ENCODE measurements around the gene NALF2.

Gene NALF2

GRCh38 chrX:69489625-69490024, 14.5 kb upstream of the NALF2 start:
- Histone ChIP-seq H3K79me1 (replicated peaks; ENCODE audit: low read length, poor library complexity, severe bottlenecking) (no peaks in the 10 kb centered on the region), H3K4me1 (ENCODE audit: control insufficient read depth, insufficient read depth, low read depth, low read length) (no peaks in the 10 kb centered on the region), H3K9ac (ENCODE audit: low read length) (no peak overlapping the region), H3K4me2 (ENCODE audit: low read length, poor library complexity, severe bottlenecking) (no peak overlapping the region), H3K9me3 (ENCODE audit: control insufficient read depth, low read length) (no peaks in the 10 kb centered on the region), H2AK5ac (ENCODE audit: low read length, severe bottlenecking) (no peak overlapping the region), H2BK5ac (ENCODE audit: low read depth, low read length, poor library complexity, severe bottlenecking) (no peak overlapping the region), H3K27ac (ENCODE audit: low read length, poor library complexity, severe bottlenecking) (no peak overlapping the region), H3K23ac (ENCODE audit: low read length in 2 of 2) (no peak overlapping the region), H2AFZ (ENCODE audit: low read depth, low read length) (no peak overlapping the region), H4K8ac (ENCODE audit: low read length) (no peak overlapping the region), H2BK15ac (ENCODE audit: low read depth, poor library complexity, severe bottlenecking) (no peak overlapping the region), H4K91ac (ENCODE audit: low read length) (no peak overlapping the region), H3K14ac (ENCODE audit: low read length in 2 of 2) (no peak overlapping the region), H3K36me3 (ENCODE audit: control insufficient read depth in 1 of 2, insufficient read depth in 2 of 2, low read depth in 1 of 2, low read length in 2 of 2) (no peaks in the 10 kb centered on the region), H3K27me3 (ENCODE audit: control insufficient read depth in 1 of 2, insufficient read depth in 1 of 2, low read length in 2 of 2) (peaks cover 0 to 70% of the 10 kb centered on the region in 2 experiments), H2BK120ac (ENCODE audit: low read depth, low read length) (no peak overlapping the region), H3K4ac (ENCODE audit: low read depth in 1 of 2, low read length in 2 of 2) (no peak overlapping the region), H3K18ac (ENCODE audit: low read depth in 1 of 2, low read length in 2 of 2) (no peak overlapping the region), H3K4me3 (ENCODE audit: insufficient read depth in 1 of 2, low read depth in 1 of 2, low read length in 2 of 2) (no peak overlapping the region), H2BK12ac (ENCODE audit: low read length in 2 of 2) (no peak overlapping the region)
- no peak for DNase-seq

GRCh38 chrX:69493193-69493592, 10.9 kb upstream of the NALF2 start:
- Histone ChIP-seq H4K8ac (ENCODE audit: low read length) (no peak overlapping the region), H3K27ac (ENCODE audit: low read length, poor library complexity, severe bottlenecking) (no peak overlapping the region), H3K14ac (ENCODE audit: low read length in 2 of 2) (no peak overlapping the region), H3K4me2 (ENCODE audit: low read length, poor library complexity, severe bottlenecking) (no peak overlapping the region), H2BK5ac (ENCODE audit: low read depth, low read length, poor library complexity, severe bottlenecking) (no peak overlapping the region), H3K9ac (ENCODE audit: low read length) (no peak overlapping the region), H3K36me3 (ENCODE audit: control insufficient read depth in 1 of 2, insufficient read depth in 2 of 2, low read depth in 1 of 2, low read length in 2 of 2) (no peaks in the 10 kb centered on the region), H3K23ac (ENCODE audit: low read length in 2 of 2) (no peak overlapping the region), H3K4me3 (ENCODE audit: insufficient read depth in 1 of 2, low read depth in 1 of 2, low read length in 2 of 2) (no peak overlapping the region), H3K18ac (ENCODE audit: low read depth in 1 of 2, low read length in 2 of 2) (no peak overlapping the region), H3K27me3 (ENCODE audit: control insufficient read depth in 1 of 2, insufficient read depth in 1 of 2, low read length in 2 of 2) (peaks cover 0 to 90% of the 10 kb centered on the region in 2 experiments), H3K9me3 (ENCODE audit: control insufficient read depth, low read length) (peaks cover 4% of the 10 kb centered on the region), H3K79me1 (replicated peaks; ENCODE audit: low read length, poor library complexity, severe bottlenecking) (no peaks in the 10 kb centered on the region), H2BK15ac (ENCODE audit: low read depth, poor library complexity, severe bottlenecking) (no peak overlapping the region), H2AFZ (ENCODE audit: low read depth, low read length) (no peak overlapping the region), H4K91ac (ENCODE audit: low read length) (no peak overlapping the region), H3K4ac (ENCODE audit: low read depth in 1 of 2, low read length in 2 of 2) (no peak overlapping the region), H2BK120ac (ENCODE audit: low read depth, low read length) (no peak overlapping the region), H3K4me1 (ENCODE audit: control insufficient read depth, insufficient read depth, low read depth, low read length) (no peaks in the 10 kb centered on the region), H2AK5ac (ENCODE audit: low read length, severe bottlenecking) (no peak overlapping the region), H2BK12ac (ENCODE audit: low read length in 2 of 2) (no peak overlapping the region)
- 14% methylated on average over 4 of the region's 5 CpGs for WGBS
- no peak for DNase-seq

GRCh38 chrX:69493766-69494165, 10.4 kb upstream of the NALF2 start:
- H2BK5ac ChIP-seq (ENCODE audit: low read depth, low read length, poor library complexity, severe bottlenecking), result no peak overlapping the region
- no peak overlapping the region for H3K9ac ChIP-seq (ENCODE audit: low read length)
- no peaks in the 10 kb centered on the region for H3K4me1 ChIP-seq (ENCODE audit: control insufficient read depth, insufficient read depth, low read depth, low read length)
- H3K4ac ChIP-seq (ENCODE audit: low read depth in 1 of 2, low read length in 2 of 2), result no peak overlapping the region
- DNase-seq, result no peak
- H2BK12ac ChIP-seq (ENCODE audit: low read length in 2 of 2), result no peak overlapping the region
- WGBS, result no CpG with 5 or more reads among the region's 1 CpG
- H3K4me3 ChIP-seq (ENCODE audit: insufficient read depth in 1 of 2, low read depth in 1 of 2, low read length in 2 of 2), result no peak overlapping the region
- peaks cover 0 to 91% of the 10 kb centered on the region in 2 experiments for H3K27me3 ChIP-seq (ENCODE audit: control insufficient read depth in 1 of 2, insufficient read depth in 1 of 2, low read length in 2 of 2)
- H2BK120ac ChIP-seq (ENCODE audit: low read depth, low read length), result no peak overlapping the region
- H2AK5ac ChIP-seq (ENCODE audit: low read length, severe bottlenecking), result no peak overlapping the region
- H2AFZ ChIP-seq (ENCODE audit: low read depth, low read length), result no peak overlapping the region
- H2BK15ac ChIP-seq (ENCODE audit: low read depth, poor library complexity, severe bottlenecking), result no peak overlapping the region
- no peak overlapping the region for H3K18ac ChIP-seq (ENCODE audit: low read depth in 1 of 2, low read length in 2 of 2)
- no peak overlapping the region for H4K8ac ChIP-seq (ENCODE audit: low read length)
- no peak overlapping the region for H3K23ac ChIP-seq (ENCODE audit: low read length in 2 of 2)
- H3K79me1 ChIP-seq (replicated peaks; ENCODE audit: low read length, poor library complexity, severe bottlenecking), result no peaks in the 10 kb centered on the region
- no peaks in the 10 kb centered on the region for H3K36me3 ChIP-seq (ENCODE audit: control insufficient read depth in 1 of 2, insufficient read depth in 2 of 2, low read depth in 1 of 2, low read length in 2 of 2)
- H3K14ac ChIP-seq (ENCODE audit: low read length in 2 of 2), result no peak overlapping the region
- no peak overlapping the region for H3K27ac ChIP-seq (ENCODE audit: low read length, poor library complexity, severe bottlenecking)
- no peak overlapping the region for H3K4me2 ChIP-seq (ENCODE audit: low read length, poor library complexity, severe bottlenecking)
- H3K9me3 ChIP-seq (ENCODE audit: control insufficient read depth, low read length), result peaks cover 4% of the 10 kb centered on the region
- H4K91ac ChIP-seq (ENCODE audit: low read length), result no peak overlapping the region

GRCh38 chrX:69496183-69496582, 7.9 kb upstream of the NALF2 start:
- no peak overlapping the region for H2AFZ ChIP-seq (ENCODE audit: low read depth, low read length)
- H3K27me3 ChIP-seq (ENCODE audit: control insufficient read depth in 1 of 2, insufficient read depth in 1 of 2, low read length in 2 of 2), result peaks cover 0 to 97% of the 10 kb centered on the region in 2 experiments
- H3K27ac ChIP-seq (ENCODE audit: low read length, poor library complexity, severe bottlenecking), result no peak overlapping the region
- no peaks in the 10 kb centered on the region for H3K4me1 ChIP-seq (ENCODE audit: control insufficient read depth, insufficient read depth, low read depth, low read length)
- no peak overlapping the region for H3K9ac ChIP-seq (ENCODE audit: low read length)
- no peak overlapping the region for H3K14ac ChIP-seq (ENCODE audit: low read length in 2 of 2)
- no peaks in the 10 kb centered on the region for H3K79me1 ChIP-seq (replicated peaks; ENCODE audit: low read length, poor library complexity, severe bottlenecking)
- no peak overlapping the region for H2BK5ac ChIP-seq (ENCODE audit: low read depth, low read length, poor library complexity, severe bottlenecking)
- H3K23ac ChIP-seq (ENCODE audit: low read length in 2 of 2), result no peak overlapping the region
- H3K4ac ChIP-seq (ENCODE audit: low read depth in 1 of 2, low read length in 2 of 2), result no peak overlapping the region
- no peak overlapping the region for H3K4me3 ChIP-seq (ENCODE audit: insufficient read depth in 1 of 2, low read depth in 1 of 2, low read length in 2 of 2)
- no peak overlapping the region for H2BK15ac ChIP-seq (ENCODE audit: low read depth, poor library complexity, severe bottlenecking)
- no peak overlapping the region for H2BK12ac ChIP-seq (ENCODE audit: low read length in 2 of 2)
- no CpG with 5 or more reads among the region's 1 CpG for WGBS
- no peak for DNase-seq
- no peak overlapping the region for H3K18ac ChIP-seq (ENCODE audit: low read depth in 1 of 2, low read length in 2 of 2)
- no peaks in the 10 kb centered on the region for H3K36me3 ChIP-seq (ENCODE audit: control insufficient read depth in 1 of 2, insufficient read depth in 2 of 2, low read depth in 1 of 2, low read length in 2 of 2)
- peaks cover 25% of the 10 kb centered on the region for H3K9me3 ChIP-seq (ENCODE audit: control insufficient read depth, low read length)
- H2BK120ac ChIP-seq (ENCODE audit: low read depth, low read length), result no peak overlapping the region
- H2AK5ac ChIP-seq (ENCODE audit: low read length, severe bottlenecking), result no peak overlapping the region
- no peak overlapping the region for H3K4me2 ChIP-seq (ENCODE audit: low read length, poor library complexity, severe bottlenecking)
- no peak overlapping the region for H4K91ac ChIP-seq (ENCODE audit: low read length)
- no peak overlapping the region for H4K8ac ChIP-seq (ENCODE audit: low read length)
